SK-MEL-5 (cell line): ENCODE measurements around the gene FHIP1A. TPM values are rescaled to one million over a fixed set of nuclear protein-coding genes. Genes with fewer than 3 reads are reported as not detected.

Experiments
- DNase-seq: peaks from one replicate; pipeline ENCODE4 v3.0.0-alpha.2; 2016; ENCODE audit warnings: low read depth, low spot score
- in situ Hi-C: cut with HindIII; loops from 2 replicates; pipeline ENCODE4 v1.10.0; 2016; ENCODE audit warnings: low sequenced_read_pairs, high pct_unique_total_duplicates, low pct_unique_long_range_greater_than_20kb
- total RNA-seq: library from RNA; depleted of rRNA; stranded (reverse); fragments of >200 nt; shearing (Covaris generic); gene quantifications from 2 replicates; pipeline ENCODE4 v1.2.3, GENCODE V29; 2014

The FHIP1A gene
- total RNA-seq, 1 experiment from 2014 or later = 1.8 TPM

DNA sequence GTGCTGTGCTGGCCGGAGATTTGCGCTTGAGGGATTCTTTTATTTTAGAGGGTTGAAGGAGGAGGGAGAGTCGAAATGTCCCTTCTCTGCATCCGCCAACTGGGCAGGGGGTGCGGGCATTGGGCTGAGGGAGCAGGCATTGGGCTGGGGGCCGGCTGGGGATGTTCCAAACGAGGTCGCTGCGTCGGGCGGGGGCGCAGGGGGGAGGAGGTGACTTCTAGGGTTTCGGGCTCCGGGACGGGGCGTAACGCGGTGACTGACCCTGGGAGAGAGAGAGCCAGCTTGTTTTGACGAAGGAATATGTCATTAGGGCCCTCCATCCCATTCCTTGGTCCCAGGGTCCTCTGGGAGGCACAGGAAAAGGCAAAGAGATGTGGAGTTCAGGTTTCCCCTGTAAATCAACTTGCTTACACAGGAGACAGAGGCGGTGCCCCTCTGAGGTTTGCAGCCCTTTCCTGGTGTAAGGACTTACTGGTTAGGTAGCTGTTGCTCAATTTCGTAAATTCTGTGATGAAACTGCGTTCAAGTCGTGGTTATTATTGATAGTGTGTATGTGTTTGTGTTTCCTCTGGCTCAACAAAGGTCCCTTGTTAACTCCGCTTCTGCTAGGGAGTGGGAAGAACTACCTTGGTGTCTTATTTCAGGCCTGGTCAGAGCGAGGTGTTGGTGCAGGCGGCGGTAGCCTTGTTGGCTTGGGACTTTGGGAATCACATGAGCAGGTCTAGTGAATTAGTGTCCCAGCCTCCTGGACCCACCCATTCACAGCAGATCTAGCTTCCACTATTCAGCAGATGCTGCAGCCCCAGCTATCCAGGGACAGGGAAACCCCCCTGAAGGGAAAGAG lies 716 bp downstream of the FHIP1A start:
- DNase-seq = peak; percentile 48
- in situ Hi-C loops = no loop called here

DNA sequence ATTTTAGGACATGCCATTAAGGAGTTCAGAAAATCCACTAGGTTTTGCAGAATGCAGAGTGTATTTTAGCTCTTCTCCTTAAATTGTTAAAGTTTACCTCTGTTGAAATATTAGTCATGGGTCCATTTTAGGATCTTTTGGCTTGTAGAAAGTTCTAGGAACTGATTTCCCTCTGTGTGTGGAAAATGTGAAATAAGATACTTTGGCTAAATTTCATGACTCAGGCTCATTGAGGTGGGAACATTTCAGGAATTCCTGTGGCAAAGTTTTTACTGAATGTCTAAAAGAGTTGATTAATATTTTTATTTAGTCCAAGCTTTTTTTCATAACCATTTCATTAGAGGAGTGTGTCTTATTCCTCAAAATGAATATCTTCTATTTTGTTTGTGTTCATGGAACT lies 7.0 kb downstream of the FHIP1A start:
- in situ Hi-C loops = no loop called here
- no peak for DNase-seq

DNA sequence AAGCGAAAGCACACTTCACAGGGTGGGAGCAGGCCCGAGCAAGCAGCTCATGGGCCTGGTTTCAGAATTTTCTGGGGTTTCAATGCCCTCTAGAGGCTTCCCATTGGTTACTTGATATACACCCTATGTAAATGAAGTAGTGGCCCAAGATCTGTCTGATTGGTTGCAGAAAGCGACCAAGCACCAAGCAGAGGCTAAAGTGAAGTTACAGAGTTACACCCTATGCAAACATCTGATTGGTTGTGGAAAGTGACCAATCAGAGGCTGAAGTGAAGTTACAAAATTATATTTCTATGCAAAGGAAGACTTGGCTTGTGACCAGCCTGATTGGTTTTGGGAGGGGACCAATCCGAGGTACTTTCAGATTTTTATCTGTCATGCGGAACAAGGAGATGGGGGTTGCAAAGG lies 8.2 kb downstream of the FHIP1A start:
- in situ Hi-C loops = no loop called here
- peak; percentile 17 for DNase-seq

DNA sequence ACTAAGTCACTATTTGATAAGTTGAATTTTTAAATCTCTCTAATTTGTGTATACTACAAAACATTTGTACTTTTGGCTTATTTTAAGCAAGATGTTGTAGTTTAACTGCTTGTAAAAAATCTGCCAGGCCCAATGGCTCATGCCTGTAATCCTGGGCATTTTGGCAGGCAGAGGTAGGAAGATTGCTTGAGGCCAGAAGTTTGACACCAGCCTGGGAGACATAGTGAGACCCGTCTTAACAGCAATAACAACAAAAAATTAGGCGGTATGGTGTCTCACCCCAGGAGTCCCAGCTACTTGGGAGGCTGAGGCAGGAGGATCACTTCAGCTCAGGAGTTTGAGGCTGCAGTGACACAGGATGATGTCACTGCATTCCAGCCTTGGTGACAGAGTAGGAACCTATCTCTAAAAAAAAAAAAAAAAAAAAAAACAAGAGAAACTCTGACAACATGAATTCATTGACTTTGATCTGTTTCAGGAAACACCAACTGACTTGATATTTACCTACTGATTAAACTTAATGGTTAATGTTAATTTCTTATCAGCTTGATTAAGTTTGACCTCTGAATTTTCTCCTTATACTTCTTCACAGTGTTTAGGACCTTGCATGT lies 8.9 kb downstream of the FHIP1A start:
- no peak for DNase-seq

DNA sequence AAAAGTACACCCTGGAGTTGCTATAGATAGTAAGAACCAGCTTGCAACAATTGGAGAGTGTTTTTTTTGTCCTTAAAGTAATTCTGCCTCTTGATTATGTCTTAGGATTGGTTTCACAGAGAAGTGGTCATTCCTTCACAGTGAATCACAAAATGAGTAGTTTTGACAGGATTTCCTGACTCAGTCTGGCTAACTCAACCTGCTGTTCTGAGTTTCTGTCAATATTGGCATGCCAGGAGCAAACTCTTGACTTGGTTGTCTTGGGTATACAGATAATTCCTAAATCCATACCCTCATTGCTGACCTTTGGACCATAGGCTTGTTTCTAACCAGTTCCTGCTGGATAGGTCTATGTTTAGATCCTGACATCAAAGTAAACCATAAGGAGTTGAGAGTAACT lies 9.4 kb downstream of the FHIP1A start:
- DNase-seq = no peak
- in situ Hi-C loops = no loop called here

More for the DNA sequence above, 8.9 kb downstream of the FHIP1A start:
- in situ Hi-C loops = no loop called here

DNA sequence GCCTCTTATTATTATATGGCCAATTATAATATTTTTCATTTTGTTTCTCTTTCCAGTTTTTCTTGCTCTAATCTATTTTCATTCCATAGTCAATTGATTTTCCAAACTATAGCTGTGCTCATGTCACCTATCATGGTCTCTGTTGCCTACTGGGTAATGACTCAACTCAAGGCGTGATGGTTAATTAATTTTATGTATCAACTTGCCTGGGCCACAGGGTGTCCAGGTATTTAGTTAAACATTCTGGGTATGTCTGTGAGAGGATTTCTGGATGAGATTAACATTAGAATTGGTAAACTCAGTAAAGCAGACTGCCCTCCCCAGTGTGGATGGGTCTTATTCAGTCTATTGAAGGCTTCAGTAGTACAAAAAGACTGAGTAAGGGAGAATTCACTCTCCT lies 9.9 kb downstream of the FHIP1A start:
- DNase-seq = no peak
- in situ Hi-C loops = no loop called here

DNA sequence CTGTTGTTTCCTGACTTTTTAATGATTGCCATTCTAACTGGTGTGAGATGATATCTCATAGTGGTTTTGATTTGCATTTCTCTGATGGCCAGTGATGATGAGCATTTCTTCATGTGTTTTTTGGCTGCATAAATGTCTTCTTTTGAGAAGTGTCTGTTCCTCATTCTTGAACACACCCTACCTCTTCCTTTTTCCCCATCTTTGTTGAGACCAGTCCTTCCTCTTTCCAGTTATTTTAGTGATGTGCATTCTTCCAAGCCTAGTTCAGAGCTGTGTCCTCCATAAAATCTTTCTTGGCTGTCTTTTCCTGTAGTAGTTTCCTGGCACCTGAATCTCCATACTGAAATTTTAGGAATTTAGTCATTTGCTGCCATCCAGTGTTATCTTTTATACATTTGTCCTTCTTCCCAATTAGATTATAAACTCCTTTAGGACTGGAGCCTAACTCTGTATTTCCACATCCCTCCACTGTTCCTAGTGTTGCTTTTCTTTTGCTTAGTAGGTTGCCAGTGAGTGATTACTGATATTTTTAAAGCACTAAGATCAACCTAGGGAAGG lies 11.4 kb downstream of the FHIP1A start:
- no peak for DNase-seq
- in situ Hi-C loops = no loop called here

DNA sequence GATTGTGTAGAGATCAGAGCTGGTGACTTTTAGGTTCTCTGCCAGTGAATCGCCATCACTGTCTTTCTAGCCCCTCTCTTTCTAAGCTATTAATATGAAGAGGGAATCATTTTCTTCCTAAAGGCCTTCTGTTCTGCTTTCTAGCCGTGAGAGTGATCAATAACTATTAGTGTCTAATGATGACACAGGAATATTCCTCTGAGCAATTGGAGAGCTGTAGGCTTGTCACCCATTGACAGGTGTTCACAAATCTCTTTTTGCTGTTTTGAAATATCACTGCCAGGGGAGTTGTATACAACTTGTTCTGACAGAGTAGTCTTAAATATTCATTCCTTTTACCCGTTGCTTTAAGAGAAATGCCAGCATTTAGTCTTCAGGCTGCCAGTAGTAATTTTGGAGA lies 13.9 kb downstream of the FHIP1A start:
- DNase-seq = no peak
- in situ Hi-C loops = no loop called here

DNA sequence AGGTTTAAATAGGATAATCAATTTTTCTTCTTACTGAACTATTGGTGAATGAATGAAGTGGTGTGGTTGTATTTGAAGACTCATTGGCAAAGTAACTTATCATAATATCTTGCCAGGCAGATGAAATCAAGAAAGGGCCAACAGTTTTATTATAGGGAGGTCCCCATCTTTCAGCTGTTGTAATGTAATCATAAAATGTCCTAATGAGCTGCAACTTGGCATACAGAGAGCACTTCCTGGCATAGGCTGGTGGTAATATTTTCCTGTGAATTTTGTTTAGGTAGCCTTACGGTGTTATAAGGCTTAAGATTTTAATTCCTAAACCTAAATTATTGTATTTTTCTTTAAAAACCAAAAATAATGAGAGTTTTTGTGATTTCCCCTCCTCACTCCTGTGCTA lies 17.5 kb downstream of the FHIP1A start:
- in situ Hi-C loops = no loop called here
- no peak for DNase-seq

DNA sequence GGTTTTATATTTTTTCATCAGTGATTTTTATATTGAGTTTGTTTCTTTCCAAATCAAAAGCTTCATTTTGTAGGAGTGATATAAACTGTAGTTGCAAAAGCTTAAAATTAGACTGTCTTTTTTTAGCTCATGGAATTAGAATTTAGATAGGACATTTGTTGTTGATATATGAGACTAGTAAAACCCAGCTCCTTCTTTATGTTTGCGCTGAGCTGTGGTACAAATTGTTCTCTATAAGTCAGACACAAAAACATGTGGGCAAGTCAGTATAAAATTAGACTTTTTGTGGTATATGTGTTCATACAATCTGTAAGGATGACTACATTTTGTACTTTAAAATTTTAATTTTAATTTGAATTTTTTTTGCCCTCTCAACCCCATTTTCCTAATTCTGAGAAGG lies 18.3 kb downstream of the FHIP1A start:
- in situ Hi-C loops = no loop called here
- DNase-seq = no peak

DNA sequence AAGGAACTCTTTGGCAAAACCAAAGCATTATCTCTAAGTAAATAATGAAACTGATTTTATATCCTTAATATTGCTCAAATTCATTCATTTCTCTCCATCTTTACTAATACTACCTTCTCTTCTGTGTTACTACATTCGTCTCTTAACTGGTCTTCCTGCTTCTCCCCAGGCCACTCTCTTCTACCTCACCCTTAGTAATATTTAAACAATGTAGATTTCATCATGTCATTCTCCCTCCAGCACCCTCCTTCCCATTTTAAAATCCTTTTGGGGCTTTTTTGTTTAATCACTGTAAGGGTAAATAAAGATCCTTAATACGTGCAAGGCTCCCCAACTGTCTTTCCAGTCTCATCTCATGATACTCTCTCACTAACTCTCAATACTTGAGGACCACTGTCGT lies 19.4 kb downstream of the FHIP1A start:
- no peak for DNase-seq
- in situ Hi-C loops = no loop called here

DNA sequence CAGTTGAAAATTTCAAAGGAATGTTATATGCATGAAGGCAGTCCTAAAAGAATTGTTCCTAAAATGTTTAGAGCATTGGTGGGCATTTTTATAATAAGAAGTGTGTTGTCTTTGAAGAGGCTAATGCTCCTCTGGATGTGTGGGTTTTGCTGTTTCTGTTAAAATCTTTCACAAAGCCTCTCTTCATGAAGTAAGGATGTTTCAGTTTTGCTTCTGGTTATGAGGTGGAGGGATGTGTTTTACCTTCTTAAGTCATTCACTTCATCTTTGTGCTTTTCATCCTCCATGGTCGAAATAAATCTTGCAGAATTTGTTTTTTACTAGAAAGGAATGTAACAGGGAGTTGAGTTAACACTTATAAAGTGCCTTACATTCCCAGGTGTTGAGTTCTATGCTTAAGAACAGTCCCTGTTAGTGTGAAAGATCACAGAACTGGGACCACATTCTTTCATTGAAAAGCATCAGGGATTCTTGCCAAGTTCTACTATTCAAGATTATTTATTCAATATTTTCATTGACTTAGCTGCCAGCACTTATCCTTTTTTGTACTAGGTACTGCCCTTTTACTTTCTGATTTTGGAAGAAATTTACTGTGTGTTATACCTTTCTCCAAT lies 21.1 kb downstream of the FHIP1A start:
- in situ Hi-C loops = no loop called here
- no peak for DNase-seq

DNA sequence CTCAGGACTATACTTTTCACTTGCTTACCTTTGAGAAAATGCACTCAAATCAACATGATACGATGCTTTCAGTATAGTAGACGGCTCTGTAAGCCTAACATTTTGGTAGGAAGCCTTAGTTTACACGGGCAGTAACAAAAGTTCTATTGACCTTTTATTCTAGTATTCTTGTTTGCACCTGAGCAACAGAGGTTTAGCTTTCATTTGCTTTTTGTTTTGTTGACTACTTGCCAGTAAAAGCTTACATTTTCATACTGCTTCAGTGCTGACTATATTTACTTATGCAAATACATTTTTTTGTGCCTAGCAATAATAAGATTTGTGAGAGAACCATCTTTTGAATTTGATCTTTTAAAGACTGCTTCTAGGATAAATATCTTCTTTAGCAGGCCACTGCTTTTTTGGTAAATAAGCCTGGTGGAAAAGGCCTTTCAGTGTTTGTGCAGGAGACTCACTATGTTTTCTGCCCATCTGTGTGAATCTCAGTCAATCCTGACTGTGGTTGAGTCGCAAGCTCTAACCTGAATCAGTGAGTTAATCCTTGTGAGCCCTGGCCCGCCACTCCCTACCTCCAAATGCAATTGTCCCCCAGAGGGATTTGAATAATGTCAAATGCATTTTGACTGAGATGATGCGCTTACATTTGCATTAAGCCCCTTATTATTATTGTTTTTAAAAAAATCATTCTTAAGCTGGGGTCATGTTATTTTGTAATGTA lies 21.9 kb downstream of the FHIP1A start:
- DNase-seq = no peak
- in situ Hi-C loops = no loop called here

DNA sequence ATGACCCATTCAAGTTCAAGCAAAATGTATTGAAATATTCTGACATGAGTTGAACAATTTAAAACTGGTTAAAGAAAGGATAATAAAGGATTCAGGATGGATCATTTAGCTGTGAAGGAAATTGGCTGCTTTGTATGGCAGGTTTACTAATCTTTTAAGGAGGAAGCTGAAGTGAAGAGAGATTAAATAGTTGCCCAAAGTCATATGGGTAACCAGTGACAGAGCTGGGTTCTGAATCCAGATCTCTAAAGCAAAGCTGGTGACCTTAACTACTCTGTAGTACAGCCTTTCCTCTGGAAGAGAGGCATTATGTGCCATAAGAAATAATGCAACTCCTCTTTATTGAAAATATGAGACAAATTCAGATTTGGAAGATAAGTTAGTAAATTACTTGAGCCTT lies 22.8 kb downstream of the FHIP1A start:
- in situ Hi-C loops = no loop called here
- no peak for DNase-seq

DNA sequence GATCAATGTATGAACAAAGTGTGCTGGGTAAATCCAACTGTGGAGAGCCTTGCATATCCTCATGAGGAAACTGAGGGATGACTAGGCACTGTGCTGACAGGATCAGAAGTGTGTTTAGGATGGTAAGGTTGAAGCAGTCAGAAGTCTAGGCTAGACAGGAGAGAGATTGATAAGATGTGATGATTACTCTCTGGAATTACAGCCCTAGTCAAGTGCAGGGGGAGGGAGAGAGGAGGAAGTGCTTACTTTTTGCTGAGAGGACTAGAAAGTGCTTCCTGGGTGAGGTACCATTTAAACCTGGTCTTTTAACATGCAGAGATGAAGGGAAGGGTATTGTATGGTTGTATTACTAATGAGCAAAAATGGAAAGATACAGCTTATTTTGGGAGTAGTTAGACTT lies 23.7 kb downstream of the FHIP1A start:
- in situ Hi-C loops = no loop called here
- DNase-seq = no peak

DNA sequence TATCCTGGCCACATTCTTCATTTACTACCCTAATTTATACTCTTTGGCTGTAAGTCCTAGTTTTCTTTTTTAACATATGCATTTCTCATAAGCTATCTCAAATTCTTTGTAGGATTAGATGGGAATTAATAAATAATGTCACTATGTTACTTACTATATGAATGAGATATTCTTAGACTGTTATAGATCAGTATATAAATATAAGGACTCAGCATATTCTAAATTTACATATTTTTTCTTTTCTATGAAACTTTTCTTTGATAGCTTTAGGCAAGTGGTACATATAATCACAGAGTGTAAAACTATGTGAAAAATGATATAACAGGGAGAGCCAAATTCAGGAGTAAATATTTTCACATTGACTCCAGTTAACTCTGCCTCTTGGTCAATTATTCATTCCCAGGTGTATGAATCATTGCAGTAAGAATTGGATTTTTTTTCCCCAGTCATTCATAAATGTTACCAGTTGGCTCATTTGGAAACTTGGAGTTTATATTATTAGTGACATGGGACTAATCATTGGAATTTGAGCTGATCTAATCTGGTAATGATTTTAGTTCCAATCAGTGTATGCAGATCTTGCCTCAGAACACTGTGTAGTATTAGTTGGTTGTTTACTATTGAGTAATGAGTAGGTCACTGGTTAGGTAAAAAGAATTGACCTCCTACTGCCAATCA lies 25.3 kb downstream of the FHIP1A start:
- in situ Hi-C loops = no loop called here
- no peak for DNase-seq

DNA sequence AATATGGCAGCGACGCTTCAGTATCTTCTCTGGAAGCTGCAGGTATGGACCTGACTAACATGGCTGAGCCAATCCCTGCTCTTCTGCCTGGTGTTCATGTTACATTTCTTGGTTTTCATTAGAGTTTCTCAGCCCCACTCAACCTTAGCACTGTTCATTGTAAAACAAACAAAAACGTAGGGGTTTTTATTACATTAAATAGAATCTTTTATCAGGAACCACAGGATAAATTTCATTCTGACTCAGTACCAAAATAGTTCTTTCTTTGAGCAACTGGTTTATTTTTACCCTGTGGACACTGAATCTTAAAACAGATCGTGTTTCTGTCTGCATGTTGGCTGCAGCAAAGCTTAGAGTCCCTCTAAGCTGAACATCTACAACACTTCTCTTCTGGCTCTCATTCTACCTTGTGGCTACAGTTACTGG lies 27.1 kb downstream of the FHIP1A start:
- DNase-seq = no peak
- in situ Hi-C loops = no loop called here
